KOPT-K1 (cell line): ENCODE measurements around the gene BMERB1.
"Not testable (repeated sequence)": the region's sequence is repeated elsewhere in the genome, so short reads cannot be mapped to it uniquely, and the experiment has no call there.

Experiments
- H3K27ac ChIP-seq: fragments of 200-600 bp; sonication (generic); 2 replicates; pipeline ENCODE4 v1.5.1; 2016; ENCODE audit warnings: antibody characterized with exemption, mild to moderate bottlenecking, low read depth, low read length; ENCODE audit not compliant: poor library complexity, severe bottlenecking
- H3K36me3 ChIP-seq: fragments of 200-600 bp; sonication (generic); 2 replicates; pipeline ENCODE4 v1.5.1; 2017; ENCODE audit warnings: antibody characterized with exemption, mild to moderate bottlenecking, low read length, moderate library complexity; ENCODE audit not compliant: insufficient read depth
- H3K9me3 ChIP-seq: fragments of 200-600 bp; sonication (generic); 2 replicates; pipeline ENCODE4 v1.5.1; 2017; ENCODE audit warnings: antibody characterized with exemption, low read length, mild to moderate bottlenecking; ENCODE audit not compliant: insufficient read depth, poor library complexity, severe bottlenecking

Gene BMERB1

DNA sequence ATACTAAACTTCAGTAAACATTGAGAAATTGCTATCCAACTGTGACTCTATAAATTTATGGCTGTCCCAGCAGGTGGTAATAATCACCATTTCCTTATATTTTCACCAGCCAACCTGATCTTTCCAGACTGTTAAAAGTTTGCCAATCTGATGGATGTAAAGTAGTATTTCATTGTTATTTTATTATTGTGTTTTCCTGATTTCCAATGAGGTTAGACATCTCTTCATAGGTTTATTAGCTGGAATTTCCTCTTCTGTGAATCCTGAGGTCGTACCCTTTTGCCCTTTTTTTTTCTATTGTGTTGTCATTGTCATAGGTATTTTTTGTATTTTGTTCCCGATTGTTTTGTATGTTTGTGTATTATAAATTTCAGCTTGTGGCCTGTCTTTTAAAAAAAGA lies 31.7 kb downstream of the BMERB1 start:
- H3K36me3 ChIP-seq, result no peaks in the 10 kb centered on the region
- H3K9me3 ChIP-seq, result peaks cover 5% of the 10 kb centered on the region
- no peak overlapping the region for H3K27ac ChIP-seq

DNA sequence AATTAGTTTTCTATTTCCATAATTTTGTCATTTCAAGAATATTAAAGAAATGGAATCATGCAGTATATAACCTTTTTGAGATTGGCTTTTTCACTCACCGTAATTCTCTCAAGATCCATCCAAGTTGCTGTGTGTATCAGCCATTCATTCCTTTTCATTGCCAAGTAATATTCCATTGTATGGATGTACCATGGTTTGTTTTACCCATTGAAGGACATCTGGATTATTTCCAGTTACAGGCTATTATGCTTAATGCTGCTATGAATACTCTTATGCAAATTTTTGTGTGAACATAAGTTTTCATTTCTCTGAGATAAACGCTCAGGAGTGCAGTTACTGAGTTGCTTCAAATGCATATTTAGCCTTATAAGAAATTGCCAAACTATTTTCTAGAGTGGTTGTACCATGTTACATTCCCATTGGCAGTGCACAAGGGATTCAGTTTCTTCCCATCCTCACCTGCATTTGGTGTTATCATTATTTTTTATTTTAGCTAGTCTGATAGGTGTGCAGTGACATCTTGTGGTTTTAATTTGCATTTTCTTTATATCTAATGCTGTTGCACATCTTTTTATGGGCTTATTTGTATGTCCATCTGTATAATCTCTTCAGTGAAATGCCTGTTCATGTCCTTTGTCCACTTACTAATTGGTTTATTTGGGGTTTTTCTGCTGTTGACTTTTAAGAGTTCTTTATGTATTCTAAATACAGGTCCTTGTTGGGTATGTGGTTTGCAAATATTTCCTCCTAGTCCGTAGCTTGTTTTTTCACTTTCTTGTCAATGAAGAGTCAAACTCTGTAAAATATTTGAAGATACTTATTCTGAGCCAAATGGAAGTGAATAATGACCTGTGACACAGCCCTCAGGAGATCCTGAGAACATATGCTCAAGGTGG lies 32.7 kb downstream of the BMERB1 start:
- Histone ChIP-seq H3K9me3 (peaks cover 5% of the 10 kb centered on the region), H3K36me3 (no peaks in the 10 kb centered on the region), H3K27ac (no peak overlapping the region)

DNA sequence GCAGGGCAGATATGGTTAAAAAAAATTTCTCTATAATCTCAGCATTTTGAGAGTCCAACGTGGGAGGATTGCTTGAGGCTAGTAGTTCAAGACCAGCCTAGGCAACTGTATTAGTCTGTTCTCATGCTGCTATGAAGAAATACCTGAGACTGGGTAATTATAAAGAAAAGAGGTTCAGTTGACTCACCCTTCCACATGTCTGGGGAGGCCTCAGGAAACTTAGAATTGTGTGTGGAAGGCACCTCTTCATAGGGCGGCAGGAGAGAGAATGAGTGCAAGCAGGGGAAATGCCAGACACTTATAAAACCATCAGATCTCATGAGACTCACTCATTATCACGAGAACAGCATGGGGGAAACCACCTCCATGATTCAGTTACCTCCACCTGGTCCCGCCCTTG lies 42.6 kb downstream of the BMERB1 start:
- H3K36me3 ChIP-seq, H3K27ac ChIP-seq: not testable (repeated sequence)
- H3K9me3 ChIP-seq, result peaks cover 14% of the 10 kb centered on the region

DNA sequence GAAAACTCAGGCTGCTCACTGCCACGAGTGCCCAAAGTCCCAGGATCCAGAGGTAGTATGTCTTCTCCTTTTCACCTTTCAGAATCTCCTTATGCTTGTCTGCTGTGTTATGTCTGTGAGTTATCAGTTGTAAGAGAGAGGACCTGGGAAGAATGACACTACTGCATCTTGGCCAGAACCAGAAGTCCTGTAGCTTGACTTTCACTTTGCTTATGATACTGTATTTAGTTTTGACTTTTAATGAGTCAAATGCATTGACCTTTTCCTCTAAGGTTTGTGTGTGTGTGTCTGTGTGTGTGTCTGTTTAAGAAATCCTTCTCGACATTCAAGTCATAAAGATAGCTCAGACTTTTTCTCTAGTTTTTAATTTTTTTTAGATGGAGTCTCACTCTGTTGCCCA lies 43.4 kb downstream of the BMERB1 start:
- Histone ChIP-seq H3K9me3 (peaks cover 14% of the 10 kb centered on the region), H3K36me3 (no peaks in the 10 kb centered on the region), H3K27ac (no peak overlapping the region)

DNA sequence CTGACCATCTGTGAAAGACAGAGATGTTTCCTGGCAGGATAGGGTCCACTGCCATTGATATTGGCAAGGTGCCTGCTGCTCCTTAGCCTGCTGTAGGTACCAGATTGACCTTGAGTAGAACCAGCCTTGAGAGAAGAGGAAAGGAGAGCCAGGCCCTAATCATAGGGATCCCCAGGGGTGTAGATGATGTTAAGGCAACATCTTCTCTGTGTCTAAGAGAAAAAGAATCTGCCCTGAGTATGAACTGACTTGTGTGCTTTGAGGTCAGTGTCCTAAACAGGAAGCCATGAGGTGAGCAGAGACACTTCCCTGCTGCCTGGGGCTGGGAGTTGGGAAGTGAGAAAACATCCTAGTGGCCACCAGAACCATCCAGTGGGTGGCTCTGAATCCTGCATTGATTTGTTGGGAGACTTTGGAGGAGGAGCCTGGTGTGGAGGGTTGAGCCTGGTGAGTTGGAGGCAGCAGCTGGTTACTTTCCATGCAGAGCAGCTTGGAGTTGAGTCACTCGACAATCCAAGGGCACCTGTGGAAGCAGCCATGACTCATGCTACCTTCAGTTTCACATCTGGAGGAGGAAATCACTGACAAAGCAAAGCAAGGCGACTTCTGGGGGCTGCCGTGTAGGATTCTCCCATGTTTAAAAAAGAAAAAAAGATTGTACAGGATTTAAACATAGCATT lies 47.8 kb downstream of the BMERB1 start:
- Histone ChIP-seq H3K9me3 (peaks cover 3% of the 10 kb centered on the region), H3K27ac (no peak overlapping the region), H3K36me3 (no peaks in the 10 kb centered on the region)

DNA sequence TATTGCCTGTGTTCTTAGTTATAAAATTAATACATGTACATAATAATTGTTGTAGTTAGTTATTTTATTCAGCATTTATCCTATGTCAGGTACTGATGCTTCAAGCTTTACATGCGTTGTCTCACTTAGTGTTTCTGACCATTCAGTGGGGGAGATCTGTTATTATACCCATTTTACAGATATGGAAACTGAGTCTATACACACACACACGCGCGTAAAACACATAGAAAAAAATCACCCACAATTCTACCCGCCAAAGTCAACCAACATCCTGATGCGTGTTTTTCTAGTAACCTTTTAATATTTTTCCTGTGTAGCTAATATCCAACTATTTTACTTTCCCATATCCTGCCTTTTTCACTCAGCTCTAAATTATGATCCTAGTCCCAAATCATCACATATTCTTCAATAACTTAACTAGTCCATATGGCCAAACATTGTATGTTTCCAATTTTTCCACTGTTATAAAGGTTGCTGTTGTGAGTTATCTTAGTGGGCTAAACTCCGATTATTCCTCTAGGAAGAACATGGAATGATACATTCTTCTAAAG lies 48.4 kb downstream of the BMERB1 start:
- Histone ChIP-seq H3K36me3 (no peaks in the 10 kb centered on the region), H3K9me3 (peaks cover 3% of the 10 kb centered on the region), H3K27ac (no peak overlapping the region)

DNA sequence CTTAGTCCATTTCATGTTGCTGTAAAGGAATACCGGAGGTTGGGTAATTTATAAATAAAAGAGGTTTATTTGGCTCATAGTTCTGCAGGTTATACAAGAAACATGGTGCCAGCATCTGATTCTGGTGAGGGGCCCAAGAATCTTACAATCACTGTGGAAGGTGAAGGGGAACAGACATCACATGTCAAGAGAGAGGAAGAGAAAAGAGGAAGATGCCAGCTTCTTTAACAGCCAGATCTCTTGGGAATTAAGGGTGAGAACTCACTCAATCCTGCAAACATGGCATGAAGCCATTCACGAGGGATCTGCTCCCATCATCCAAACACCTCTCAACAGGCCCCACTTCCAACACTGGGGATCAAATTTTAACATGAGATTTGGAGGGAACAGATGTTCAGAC lies 49.5 kb downstream of the BMERB1 start:
- H3K9me3 ChIP-seq, result peaks cover 3% of the 10 kb centered on the region
- H3K36me3 ChIP-seq, result no peaks in the 10 kb centered on the region
- H3K27ac ChIP-seq, result no peak overlapping the region

DNA sequence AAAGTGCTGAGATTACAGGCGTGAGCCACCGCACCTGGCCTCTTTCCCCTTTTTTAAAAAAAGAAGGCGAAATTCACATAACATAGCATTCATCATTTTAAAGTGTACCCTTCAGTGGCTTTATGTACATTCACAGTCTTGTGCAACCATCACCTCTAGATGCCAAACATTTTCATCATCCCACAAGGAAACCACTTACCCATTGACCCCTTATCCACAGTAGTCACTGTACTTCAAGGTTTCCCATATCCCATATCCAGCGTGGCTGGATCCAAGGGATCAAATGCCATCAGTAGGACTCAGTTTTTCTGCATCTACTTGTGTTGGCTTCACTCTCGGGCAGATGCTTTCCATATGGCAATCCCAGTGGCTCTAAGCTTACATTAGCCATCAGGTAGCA lies 50.3 kb downstream of the BMERB1 start:
- Histone ChIP-seq H3K27ac (no peak overlapping the region), H3K9me3 (peaks cover 3% of the 10 kb centered on the region), H3K36me3 (no peaks in the 10 kb centered on the region)

DNA sequence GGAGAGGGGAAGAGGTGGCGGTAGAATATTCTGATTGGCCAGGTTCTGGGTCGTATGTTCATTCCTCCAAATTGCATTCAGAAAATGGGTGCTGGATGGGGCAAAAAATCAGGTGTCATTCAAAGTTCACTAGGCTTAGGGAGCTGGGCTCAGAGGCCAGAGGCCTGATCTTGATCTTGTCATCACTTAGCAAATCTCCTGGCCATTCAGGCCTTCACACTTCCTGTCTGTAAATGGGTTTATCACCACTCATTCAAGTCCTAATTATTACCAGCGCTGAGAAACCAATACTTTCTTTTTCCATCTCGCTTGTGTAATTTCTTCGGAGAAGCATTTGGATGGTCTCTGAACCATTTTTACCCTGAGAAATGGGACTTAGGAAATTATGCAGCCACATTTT lies 50.8 kb downstream of the BMERB1 start:
- Histone ChIP-seq H3K9me3 (peaks cover 3% of the 10 kb centered on the region), H3K27ac (no peak overlapping the region), H3K36me3 (no peaks in the 10 kb centered on the region)

DNA sequence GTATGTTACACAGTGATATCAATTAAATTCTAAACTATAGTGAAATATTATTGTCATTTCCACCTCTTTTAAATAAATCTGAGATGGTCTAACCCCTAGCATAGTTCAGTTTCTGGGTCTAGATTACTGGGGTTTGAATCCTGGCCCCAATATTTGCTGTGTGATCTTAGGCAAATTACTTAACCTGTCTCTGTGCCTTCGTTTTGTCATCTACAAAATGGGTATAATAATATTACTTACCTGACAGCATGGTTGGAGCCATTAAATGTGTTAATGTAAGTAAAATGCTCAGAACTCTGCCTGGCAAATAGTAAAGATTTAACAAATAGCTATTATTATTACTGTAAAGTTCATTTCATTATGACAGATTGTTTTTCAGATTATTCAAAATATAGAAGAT lies 52.3 kb downstream of the BMERB1 start:
- H3K9me3 ChIP-seq, result peaks cover 3% of the 10 kb centered on the region
- H3K36me3 ChIP-seq, result no peaks in the 10 kb centered on the region
- no peak overlapping the region for H3K27ac ChIP-seq

DNA sequence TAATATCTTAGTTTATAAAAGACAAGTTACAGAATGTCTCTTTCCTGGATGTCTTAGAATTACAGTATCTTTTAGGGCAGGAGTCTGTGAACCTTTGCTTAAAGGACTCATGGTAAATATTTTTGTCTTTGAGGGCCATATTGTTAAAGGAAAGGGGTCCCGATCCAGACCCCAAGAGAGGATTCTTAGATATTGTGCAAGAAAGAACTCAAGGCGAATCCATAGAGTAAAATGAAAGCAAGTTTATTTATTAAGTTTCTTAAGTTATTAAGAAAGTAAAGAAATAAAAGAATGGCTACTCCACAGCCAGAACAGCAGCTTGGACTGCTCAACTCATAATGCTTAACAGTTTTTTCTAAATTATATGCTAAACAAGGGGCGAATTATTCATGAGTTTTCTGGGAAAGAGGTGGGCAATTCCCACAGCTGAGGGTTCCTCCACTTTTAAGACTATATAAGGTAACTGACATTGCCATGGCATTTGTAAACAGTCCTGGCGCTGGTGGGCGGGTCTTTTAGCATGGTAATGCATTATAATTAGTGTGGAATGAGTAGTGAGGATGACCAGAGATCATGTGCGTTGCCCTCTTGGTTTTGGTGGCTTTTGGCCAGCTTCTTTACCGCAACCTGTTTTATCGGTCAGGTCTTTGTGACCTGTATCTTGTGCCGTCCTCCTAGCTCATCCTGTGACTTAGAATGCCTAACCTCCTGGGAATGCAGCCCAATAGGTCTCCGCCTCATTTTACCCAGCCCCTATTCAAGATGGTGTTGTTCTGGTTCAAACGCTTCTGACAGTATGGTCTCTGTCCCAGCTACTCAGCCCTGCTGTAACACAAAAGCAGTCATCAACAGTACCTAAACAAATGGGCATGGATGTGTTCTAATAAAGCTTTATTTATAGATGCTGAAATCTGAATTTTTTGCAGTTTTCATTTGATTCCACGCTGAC lies 53.2 kb downstream of the BMERB1 start:
- Histone ChIP-seq H3K9me3 (peaks cover 3% of the 10 kb centered on the region), H3K27ac (no peak overlapping the region), H3K36me3 (no peaks in the 10 kb centered on the region)

DNA sequence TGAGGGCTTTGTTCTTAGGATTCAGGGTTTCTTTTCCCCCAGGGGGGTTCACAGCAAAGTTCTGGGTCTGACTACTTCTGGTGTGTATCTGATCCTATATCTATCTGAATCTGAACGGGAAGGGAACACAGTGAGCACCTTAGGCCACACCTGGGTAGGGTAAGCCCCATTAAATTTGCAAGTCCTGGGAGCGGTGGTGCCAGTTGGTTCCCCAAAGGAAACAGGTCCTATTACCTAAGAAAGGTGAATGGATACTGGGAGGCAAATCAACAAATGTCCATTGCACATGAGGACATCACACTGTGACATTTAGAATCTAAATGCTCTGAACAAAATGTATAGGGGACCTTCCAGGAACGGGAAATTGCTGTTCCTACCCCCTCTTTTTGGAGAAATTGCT lies 54.6 kb downstream of the BMERB1 start:
- Histone ChIP-seq H3K36me3 (no peaks in the 10 kb centered on the region), H3K9me3 (peaks cover under 1% of the 10 kb centered on the region), H3K27ac (no peak overlapping the region)

DNA sequence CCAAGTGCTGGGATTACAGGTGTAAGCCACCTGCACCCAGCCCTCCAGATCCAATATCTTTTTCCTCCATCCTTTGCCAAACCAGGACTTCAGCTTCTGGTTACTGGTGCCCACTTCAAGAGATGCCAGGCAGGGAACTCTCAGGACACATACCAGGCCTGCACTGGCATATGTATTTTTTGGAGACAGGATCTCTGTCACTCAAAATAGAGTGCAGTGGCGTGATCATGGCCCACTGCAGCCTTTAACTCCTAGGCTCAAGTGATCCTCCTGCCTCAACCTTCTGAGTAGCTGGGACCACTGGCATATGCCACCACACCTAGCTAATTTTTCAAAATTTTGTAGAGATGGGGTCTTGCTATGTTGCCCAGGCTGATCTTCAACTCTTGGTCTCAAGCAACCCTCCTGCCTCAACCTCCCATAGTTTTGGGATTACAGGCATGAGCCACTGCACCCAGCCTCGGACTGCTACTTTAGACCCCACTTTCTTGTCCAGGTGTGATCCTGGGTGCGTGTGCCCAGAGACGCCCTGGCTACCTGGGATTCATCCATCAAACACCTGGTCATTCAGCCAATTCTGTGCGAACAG lies 55.8 kb downstream of the BMERB1 start:
- H3K9me3 ChIP-seq, result no peaks in the 10 kb centered on the region
- H3K27ac ChIP-seq, result no peak overlapping the region
- no peaks in the 10 kb centered on the region for H3K36me3 ChIP-seq

DNA sequence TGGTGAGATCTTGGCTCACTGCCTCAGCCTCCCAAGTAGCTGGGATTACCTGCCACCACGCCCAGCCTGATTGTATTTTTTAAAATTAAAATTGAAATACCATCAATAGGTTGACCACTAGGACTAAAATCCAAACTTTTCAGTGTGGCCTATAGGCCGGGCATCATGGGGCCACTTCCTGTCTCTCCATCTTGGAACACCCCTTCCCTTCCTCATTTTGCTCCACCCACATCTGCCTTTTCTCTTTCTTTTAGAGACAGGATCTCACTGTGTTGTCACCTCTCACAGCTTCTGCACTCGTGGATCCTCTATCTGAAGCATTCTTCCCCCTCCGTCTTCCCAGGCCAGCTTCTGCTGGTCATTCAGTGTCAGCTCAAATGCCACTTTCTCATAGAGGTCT lies 57.0 kb downstream of the BMERB1 start:
- H3K27ac ChIP-seq, result no peak overlapping the region
- H3K36me3 ChIP-seq, result no peaks in the 10 kb centered on the region
- no peaks in the 10 kb centered on the region for H3K9me3 ChIP-seq
